HL-60 (cell line): ENCODE data around the gene CFAP92.

Experiments used
- GABPA ChIP-seq: IDR thresholded peaks from 2 replicates; pipeline ENCODE4 v1.6.1; 2012; ENCODE audit warnings: low read depth
- POLR2AphosphoS5 ChIP-seq: IDR thresholded peaks from 2 replicates; pipeline ENCODE4 v1.6.1; 2012; ENCODE audit warnings: low read depth
- TF ChIP-seq, protein P1 (sequence below): IDR thresholded peaks from one replicate; pipeline ENCODE4 v1.5.1; 2011; ENCODE audit warnings: low read length, control low read depth, inconsistent platforms; ENCODE audit not compliant: insufficient read depth

DNA sequence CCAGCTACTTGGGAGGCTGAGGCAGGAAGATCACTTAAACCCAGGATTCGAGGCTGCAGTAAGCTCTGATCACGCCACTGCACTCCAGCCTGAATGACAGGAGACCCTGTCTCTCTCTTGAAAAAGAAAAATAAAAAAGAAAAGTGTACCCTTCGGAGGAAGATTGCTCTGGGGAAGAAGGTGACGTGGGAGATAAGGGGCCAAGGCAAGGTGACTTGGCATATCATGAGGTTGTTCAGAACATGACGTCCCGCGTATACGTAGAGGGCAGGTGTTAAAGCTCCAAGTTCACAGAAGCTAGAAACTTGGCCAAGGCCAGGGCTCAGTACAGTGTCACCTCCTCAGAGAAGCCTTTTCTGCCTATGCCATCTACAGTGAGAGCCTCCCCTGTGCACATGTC is 121.1 kb downstream of the CFAP92 start:
- TF ChIP-seq POLR2AphosphoS5 (no peak), GABPA (no peak)
- TF ChIP-seq, protein P1, sequence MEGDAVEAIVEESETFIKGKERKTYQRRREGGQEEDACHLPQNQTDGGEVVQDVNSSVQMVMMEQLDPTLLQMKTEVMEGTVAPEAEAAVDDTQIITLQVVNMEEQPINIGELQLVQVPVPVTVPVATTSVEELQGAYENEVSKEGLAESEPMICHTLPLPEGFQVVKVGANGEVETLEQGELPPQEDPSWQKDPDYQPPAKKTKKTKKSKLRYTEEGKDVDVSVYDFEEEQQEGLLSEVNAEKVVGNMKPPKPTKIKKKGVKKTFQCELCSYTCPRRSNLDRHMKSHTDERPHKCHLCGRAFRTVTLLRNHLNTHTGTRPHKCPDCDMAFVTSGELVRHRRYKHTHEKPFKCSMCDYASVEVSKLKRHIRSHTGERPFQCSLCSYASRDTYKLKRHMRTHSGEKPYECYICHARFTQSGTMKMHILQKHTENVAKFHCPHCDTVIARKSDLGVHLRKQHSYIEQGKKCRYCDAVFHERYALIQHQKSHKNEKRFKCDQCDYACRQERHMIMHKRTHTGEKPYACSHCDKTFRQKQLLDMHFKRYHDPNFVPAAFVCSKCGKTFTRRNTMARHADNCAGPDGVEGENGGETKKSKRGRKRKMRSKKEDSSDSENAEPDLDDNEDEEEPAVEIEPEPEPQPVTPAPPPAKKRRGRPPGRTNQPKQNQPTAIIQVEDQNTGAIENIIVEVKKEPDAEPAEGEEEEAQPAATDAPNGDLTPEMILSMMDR, result no peak
